GM19467 (cell line): ENCODE results near the gene NOTCH2.
"Not testable (repeated sequence)": the region's sequence is repeated elsewhere in the genome, so short reads cannot be mapped to it uniquely, and the experiment has no call there.

Source experiments
- ATAC-seq: cut with Tn5 transposase; IDR thresholded peaks from one replicate; pipeline ENCODE4 v1.9.1; 2021; ENCODE audit warnings: mild to moderate bottlenecking, moderate library complexity; ENCODE audit not compliant: unreplicated experiment

Gene NOTCH2

DNA sequence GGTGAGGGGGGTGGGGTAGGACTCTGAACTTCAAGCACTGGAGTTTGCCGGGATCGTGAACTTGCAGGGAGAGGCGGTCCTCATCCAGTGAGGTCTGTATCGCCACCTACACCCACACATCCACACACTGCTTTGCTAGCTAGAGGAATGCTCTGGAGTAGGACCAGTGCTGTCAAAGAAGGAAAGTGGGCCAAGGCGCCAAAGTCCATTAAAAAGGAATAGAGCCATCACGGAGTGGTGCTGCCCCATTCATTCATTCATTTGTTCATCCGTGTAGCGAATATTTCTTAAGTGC is 405 bp upstream of the NOTCH2 start:
- not testable (repeated sequence) for ATAC-seq

DNA sequence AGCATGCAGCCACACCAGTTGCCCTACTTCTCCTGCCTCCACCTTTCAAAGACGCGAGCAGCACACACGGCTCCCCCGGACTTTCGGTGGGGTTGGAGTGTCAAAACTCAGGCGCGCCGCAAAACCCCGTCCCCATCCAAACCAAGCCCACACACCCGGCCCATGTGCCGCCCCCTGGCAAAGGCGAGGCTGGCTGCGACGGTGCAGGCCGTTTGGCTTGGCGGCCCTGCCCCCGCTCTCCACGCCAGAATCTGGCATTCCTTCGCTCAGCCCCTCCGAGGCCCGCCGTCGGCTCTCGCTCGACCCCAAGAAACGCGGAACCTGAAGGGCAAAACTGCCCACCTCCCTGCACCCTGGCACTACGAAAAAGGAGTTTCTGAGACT is 787 bp downstream of the NOTCH2 start:
- ATAC-seq = not testable (repeated sequence)

DNA sequence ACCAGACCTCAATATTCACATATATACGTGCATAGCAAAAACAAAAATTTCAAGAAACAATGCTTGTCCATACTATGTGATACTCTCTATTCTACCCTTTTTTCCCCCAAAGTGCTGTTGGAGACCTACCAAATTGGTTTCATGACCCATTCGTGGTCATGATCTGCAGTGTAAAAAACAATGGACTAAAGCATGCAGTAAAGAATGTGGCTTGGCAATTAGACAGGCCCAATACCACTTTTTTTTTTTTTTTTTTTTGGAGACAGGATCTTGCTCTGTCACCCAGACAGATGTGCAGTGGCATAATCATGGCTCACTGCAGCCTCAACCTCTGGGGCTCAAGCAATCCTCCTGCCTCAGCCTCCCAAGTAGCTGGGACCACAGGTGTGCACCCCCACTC is 21.3 kb downstream of the NOTCH2 start:
- ATAC-seq = not testable (repeated sequence)

DNA sequence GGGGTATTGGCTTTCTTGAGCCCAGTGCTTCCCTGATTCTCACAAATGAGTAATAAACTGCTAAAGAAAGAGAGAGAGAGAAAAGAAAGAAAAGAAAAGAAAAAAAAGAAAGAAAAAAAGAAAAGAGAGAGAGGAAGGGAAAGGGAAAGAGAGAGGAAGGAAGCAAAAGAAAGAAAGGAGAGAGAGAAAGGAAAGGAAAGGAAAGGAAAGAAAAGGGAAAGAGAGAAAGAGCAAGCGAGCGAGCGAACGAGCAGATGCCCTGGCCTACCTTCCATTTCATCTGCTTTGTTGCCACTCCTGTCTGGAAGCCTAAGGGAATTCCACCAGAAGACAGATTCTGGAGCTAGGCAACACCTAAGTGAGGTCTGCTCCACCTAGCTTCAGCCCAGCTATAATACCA is 27.7 kb downstream of the NOTCH2 start:
- not testable (repeated sequence) for ATAC-seq

DNA sequence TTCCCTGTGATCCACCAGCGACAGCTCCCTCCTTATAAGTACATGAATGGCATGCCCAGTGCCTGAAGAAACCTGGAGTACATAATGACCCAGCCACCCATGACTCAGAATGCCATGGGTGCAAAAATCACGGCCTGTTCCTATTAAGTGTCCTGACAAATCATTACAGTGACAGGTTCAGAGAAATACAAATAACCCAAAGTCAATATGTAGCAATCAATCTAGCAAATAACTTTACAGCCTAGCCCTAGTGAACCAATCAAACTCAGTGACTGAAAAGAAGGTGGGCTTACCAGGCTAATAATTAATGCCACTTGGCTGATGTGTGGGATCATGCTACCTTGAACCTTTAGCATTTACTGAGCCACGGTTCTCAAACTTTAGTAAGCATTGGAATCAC is 37.2 kb downstream of the NOTCH2 start:
- not testable (repeated sequence) for ATAC-seq

DNA sequence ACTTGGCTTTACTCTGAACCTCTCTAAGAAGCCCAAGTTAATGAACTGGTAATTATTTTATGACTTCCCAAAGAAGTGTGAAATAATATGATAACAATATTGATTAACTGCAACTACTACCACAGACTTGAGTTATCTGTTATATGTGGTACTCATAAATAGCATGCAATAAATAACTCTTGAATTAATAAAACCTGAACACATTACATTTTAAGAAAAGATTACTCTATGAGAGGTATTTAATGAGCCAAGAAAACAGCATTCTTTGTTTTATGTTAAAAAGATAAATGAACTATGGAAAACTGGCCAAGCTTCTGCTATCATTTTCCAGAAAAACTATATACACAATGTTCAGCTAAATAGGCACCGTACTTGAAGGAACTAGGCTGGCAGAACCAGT is 45.7 kb downstream of the NOTCH2 start:
- not testable (repeated sequence) for ATAC-seq

DNA sequence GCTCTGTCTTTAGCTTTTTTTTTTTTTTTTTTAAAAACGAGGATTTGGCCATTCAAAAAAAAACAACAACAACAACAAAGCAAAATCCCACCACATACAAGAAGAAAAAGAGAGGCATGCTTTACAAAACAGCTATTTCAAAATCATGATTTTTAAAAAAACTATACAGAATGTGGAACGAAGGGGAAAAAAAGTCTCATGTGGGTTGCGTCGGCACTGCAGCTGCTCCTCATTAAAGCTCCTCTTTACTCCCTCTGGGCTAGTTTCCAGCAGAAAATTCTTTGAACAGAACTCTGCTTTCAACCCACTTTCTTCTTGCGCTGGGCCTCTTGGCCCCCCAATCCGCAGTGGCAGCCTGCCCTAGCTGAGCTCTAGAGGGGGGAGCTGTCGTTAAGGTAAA is 54.5 kb downstream of the NOTCH2 start:
- not testable (repeated sequence) for ATAC-seq

DNA sequence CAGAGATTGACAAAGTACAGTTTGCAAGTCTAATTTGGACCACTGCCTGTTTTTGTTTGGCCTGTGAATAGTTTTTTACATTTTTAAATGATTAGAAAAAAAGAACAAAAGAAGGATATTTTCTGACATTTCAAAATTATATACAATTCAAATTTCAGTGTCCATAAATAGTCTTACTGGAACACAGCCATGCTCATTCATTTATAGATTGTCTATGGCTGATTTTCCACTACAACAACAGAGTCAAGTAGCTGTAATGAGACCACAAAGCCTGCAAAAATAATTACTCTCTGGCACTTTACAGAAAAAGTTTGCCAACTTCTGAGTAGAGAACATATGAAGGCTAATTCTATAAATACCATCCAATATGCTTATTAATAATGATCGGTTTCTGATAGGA is 61.1 kb downstream of the NOTCH2 start:
- not testable (repeated sequence) for ATAC-seq

DNA sequence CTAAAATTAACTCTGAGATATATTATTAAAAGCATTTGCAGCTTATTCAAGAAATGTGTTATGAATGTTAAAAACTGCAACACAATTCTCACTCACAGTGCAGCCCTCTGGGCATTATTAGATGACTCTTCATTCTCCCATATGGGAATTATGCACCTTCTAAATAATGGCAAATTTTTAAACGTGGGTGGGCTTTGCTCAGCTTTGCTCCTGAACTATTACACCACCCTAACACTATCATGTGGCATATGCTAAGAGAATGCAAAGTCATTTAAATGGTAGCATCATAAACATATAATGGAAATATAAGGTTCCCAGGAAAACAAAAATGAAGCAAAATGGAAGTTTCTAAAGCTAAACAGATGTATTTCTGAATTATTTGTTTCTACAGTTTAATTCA is 61.6 kb downstream of the NOTCH2 start:
- not testable (repeated sequence) for ATAC-seq

DNA sequence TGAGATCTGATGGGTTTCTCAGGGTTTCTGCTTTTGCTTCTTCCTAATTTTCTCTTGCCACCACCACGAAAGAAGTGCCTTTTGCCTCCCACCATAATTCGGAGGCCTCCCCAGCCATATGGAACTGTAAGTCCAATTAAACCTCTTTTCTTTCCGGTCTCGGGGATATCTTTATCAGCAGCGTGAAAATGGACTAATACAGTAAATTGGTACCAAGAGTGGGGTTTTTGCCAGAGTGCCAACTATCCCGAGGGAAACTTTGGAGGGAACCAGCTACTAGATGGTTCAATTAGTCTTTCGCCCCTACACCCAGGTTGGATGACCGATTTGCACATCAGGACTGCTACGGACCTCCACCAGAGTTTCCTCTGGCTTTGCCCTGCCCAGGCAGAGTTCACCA is 68.4 kb downstream of the NOTCH2 start:
- ATAC-seq = not testable (repeated sequence)

DNA sequence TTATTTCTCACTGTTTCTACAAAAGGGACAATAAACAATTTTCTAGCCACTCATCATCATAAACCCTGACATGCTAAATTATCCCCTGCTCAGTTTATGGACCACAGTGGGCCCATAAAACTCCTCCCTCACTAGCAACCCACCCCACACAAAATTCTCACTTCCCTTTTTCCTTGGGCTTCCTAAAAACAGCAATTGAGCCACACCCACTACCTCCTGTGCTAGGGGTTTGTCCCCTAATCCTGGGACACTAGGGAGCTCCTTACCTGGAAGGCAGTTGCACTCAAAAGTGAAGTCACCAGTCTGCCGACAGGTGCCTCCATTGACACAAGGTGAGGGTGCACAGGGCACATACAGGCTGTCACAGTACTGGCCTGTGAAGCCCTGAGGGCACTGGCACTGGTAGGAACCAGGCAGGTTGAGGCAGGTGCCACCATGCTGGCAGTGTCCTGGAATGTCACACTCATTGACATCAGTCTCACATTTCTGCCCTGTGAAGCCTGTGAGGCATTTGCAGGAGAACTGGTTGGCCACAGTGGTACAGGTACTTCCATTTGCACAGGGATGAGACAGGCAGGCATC is 72.6 kb downstream of the NOTCH2 start:
- not testable (repeated sequence) for ATAC-seq

DNA sequence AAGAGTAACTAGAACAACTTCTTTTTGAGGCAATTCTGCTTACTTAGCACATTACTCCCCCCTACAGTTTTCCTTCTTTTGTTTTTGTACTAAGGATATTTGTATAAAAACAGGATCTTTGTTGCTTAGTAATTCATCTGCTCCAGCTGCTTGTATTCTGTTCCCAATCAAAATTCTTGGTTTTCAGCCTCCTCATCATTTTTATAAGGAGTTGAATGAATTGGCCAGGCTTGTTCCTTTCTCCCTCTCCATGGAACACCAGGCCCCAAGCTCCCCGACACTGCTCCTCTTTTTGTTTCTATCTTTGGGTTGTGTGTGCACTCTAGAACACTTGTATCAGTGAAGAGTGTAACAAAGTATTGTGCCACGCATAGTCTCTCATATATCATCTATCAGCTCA is 73.5 kb downstream of the NOTCH2 start:
- ATAC-seq = not testable (repeated sequence)

DNA sequence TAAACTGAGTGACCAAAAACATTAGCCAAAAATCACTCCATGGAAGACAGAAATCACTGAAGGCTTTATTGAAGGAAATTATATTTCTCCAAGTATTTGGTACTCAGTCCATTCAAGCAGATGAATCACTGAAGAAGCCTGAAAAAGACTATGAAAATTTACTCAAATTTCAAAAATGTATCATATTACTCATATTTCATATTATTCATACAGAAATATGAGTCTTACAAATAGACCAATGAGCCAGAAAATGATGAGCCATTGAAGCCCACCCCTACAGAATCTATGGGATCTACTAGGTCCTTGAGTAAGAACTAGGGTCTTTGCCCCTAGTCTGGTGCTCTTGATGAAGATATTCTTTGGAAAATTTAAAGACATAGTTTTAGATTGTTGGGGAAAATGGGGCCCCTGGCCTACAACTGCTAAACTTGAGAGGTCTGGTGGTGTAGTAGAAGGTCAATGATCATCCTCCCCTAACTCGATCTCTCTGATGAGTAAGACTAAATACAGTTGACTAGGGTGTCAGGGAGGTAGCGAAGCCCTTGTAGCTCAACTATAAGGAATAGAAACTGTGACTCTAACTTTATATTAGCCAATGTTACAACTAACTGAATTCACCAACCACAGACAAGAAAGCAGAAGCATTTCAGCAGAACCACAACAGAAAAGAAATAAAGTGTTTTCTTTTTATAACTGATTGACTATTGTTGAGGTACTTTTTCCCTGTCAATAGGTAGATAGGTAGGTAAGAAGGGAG is 81.0 kb downstream of the NOTCH2 start:
- ATAC-seq = no peak

DNA sequence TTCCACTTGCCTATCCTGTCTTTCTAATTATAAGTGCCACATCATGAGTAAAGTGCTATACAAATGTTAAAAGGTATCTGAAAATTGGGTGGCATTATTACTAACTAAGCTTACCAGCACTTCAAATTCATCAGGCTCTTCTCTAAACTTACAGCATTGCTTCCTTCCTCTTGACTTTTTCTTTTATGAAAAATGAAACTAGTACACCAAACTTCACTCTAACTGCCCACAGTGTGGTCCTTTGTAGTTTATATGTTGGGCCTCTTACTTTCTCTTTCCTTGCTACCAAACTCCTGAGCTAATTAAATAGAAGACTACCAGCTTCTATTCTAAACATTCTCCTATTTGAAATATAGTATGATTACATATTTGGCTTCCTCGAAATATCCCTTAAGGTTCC is 81.8 kb downstream of the NOTCH2 start:
- ATAC-seq = no peak

DNA sequence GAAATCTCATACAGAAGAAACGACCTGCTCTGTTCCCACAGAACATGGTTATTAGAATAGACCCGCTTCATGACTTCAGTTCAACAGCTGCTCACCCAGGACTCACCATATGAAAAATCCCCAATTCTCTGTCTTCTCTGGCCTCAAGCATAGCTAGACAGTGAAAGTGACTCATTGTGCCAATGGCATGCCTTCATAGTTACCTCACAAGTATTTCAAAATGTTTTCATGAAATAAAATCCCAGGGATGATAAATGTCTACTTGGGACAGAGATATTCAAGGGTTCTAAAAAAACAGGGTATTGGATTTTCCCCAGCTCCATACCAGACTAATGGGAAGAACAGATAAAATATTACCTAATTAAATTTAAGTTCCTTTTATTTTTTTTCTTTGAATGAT is 82.3 kb downstream of the NOTCH2 start:
- ATAC-seq = no peak

DNA sequence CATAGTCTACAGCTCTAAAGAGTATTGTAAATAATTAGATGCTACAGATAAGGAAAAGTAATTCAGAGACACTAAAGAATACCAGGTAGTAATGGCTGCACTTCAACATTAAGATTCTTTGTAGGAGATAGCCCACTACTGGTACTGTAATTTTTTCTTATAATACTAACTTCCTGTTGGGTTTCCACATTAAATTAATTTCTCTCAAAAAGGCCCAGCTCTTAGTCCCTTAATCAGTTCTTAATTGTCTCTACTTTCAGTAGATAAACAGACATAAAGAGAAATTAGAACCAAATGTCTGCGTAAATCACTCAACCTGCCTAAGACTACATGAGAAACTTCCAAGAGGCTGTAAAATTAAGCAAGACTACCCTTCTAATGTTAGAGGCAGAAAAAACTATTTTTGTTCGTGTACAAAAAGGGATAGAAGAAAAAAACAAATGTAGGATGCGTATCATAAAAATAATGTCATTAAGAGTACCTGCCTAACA is 83.4 kb downstream of the NOTCH2 start:
- ATAC-seq = no peak

DNA sequence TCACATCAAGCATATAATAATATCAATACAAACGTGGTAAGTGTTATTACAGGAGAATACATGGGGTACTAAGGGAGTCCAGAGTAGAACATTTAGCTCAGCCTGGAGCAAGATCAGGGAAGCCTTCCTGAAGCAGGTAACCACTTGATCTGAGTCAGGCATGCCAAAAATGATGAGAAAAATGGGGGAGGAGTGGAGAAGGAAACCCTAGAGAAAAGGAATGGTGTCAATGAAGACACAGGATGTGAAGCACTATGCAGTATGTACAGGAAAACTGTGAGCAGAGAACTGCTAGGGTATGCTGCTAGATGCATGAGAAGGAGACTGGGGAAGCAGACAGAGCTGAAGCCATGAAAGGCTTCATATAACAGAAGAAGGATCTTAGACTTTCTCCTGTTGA is 84.7 kb downstream of the NOTCH2 start:
- no peak for ATAC-seq

DNA sequence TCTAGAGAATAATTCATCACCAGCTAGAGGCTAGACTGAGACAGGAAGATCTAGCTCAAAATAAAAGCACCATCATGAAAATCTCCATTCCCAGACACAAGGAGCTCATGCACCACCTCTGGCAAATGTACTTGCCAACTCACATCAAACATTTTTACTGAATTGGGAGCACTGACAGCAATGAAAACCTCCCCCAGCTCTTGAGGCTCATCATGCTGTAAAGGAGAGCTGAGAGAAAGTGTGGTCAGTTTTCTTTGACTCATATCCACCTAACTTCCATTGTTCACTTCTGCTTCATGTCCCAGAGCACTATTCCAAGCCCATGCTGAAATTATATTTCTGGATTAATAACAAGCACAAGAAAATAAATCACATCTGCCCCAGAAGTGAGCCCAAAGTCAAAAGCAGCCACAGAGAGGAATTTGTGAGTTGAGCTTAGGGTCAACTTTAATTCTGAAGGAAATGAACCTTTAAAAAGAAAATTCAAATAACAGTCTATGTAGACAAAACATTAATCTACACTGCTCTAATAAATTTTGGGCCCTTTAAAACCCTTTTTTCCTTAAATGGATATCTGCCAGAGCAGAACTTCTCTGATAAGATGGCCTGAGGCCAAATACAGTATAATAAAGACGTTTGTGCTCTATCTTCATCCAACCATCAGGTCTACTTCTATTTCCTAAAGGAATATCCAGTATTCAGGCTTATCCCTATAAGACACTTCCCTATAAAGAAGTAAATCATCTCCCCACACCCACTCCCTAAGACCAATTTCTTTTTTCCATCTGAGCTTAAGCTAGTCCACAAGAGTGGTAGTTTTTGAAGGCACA is 87.3 kb downstream of the NOTCH2 start:
- ATAC-seq = no peak

DNA sequence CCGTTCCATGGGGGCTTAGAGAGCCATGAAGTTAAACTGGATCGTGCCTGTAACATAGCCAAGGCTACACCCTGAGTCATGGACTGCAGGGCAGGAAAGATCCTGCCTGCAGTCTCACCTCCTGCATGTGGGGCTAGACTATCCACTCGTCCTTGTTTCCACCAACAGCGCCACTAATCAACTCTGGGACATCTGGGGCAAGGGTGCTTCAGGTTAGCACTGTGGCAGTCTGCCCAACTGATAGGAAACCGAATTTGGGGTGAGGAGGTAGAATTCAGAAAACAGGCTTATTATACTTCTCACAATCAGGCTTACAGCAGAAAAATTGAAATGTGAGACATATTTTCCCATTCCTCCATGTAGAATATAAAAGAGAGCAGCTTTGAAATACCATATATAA is 88.0 kb downstream of the NOTCH2 start:
- no peak for ATAC-seq

DNA sequence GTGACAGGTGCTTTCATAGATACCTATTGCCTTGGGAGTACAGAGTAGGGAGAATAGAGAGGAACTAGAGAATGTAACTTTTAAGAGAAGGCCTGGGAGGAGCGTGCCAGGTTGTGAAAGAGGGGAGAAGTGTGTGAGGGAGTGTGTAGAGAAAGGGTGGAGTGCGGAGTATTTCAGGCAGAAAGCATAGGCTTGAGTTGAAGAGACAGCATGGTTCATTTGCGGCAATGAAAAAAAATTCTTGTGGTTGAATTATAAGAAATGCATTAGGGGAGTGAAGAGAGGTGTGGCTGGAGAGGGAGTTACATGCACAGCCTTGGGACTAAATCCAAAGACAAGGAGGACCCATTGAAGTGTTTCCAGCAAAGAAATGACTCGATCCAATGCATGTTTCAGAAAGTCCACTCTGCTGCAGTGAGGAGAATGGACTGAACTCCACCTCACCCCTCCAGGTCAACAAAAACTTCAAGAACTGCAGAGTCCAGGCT is 91.4 kb downstream of the NOTCH2 start:
- no peak for ATAC-seq

DNA sequence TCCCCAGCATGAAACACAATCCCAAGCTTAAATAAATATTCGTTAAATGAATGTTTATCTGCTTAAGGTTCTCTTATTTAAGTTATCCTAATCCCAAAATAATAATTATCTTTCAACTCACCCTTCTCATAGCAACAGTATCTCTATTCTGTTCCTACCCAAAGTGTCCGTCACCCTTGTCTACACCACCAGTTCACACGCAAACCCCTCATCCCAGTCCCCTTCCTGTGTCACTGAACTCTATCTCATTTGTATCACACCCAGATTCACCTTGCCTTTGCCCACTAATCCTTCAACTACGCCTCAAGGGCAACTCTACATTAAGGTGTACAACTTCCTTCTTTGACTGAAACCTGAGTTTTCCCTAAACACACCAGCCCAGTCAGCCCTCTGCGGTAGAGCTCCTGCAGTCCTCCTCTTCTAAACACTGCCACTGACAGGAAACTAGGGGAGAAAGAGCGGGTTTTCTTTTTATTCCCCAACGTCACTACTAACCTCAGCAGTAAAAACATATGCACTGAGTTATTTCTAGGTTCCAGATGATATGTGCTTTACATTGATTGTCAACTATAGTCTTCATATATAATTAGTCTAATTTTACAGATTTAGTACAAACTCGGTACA is 92.2 kb downstream of the NOTCH2 start:
- ATAC-seq = not testable (repeated sequence)
